HCT116 (cell line): Measurements from ENCODE around the gene PHTF1. TPM values are rescaled to one million over a fixed set of nuclear protein-coding genes. Genes with fewer than 3 reads are reported as not detected.

Experiments used
- ATAC-seq: fragments of 200-7000 bp; cut with Tn5 transposase; 2 replicates; pipeline ENCODE4 v1.9.1; 2020; ENCODE audit warnings: mild to moderate bottlenecking, moderate library complexity
- BruUV-seq: library from RNA; stranded (reverse); fragments of 400-500 nt; replicated peaks from 2 replicates; lab custom pipeline; 2021; lab: Mats Ljungman, UMichigan
- CTCF ChIA-PET: fragments of 300-600 bp; sonication (Branson Sonifier 250); formaldehyde crosslinking; loops from one replicate; lab custom pipeline; 2021; ENCODE audit warnings: antibody characterized with exemption; lab: Charles Lee
- POLR2A ChIA-PET: fragments of 300-600, 350-600 bp; sonication (Branson Sonifier 250); formaldehyde crosslinking; loops from one replicate; lab custom pipeline; 2021; ENCODE audit warnings: antibody characterized with exemption; lab: Charles Lee
- RAD21 ChIA-PET, 2 experiments: fragments of 300-600 bp; sonication (Branson Sonifier 250); formaldehyde crosslinking; loops; one replicate each; lab custom pipeline; 2023; ENCODE audit warnings: low total read pairs in 2 of 2; ENCODE audit not compliant: uncharacterized antibody in 2 of 2, unreplicated experiment in 2 of 2, low non-redundant PET in 1 of 2; lab: Charles Lee
- DNase-seq: peaks from one replicate; pipeline ENCODE4 v3.0.0-alpha.2; 2010; ENCODE audit warnings: low read depth, low spot score
- H2AFZ ChIP-seq: fragments of 200-600 bp; shearing (Covaris generic), sonication (generic); 2 replicates; pipeline ENCODE4 v1.6.1; 2017; ENCODE audit warnings: low read depth, mixed run types, mixed read lengths, antibody characterized with exemption, low read length; ENCODE audit not compliant: poor library complexity, severe bottlenecking
- H3K27ac ChIP-seq: 2 replicates; pipeline ENCODE4 v1.5.1; 2012; ENCODE audit warnings: low read depth, low read length
- H3K27me3 ChIP-seq: fragments of 200-600 bp; sonication (generic); 2 replicates; pipeline ENCODE4 v1.6.1; 2016; ENCODE audit warnings: mixed run types, low read length, mixed read lengths; ENCODE audit not compliant: insufficient read depth
- H3K36me3 ChIP-seq, 2 experiments: fragments of 200-500 bp in 1 of 2; fragments of 200-600 bp in 1 of 2; sonication (Bioruptor generic) in 1 of 2; sonication (generic) in 1 of 2; 2 replicates each; pipeline versions ENCODE4 v1.5.1 to v1.6.1; 2014 to 2016; ENCODE audit warnings: low read length in 2 of 2, inconsistent platforms in 1 of 2, mixed read lengths in 1 of 2, mixed run types in 1 of 2; ENCODE audit not compliant: insufficient read depth in 2 of 2, control insufficient read depth in 1 of 2
- H3K4me1 ChIP-seq, 2 experiments: fragments of 200-600 bp in 1 of 2; sonication (generic) in 1 of 2; 2 replicates each; pipeline versions ENCODE4 v1.5.1 to v1.6.1; 2012 to 2017; ENCODE audit warnings: low read length in 2 of 2, inconsistent platforms in 1 of 2, mild to moderate bottlenecking in 1 of 2, mixed read lengths in 1 of 2, mixed run types in 1 of 2, moderate library complexity in 1 of 2; ENCODE audit not compliant: insufficient read depth in 2 of 2, control insufficient read depth in 1 of 2
- H3K4me2 ChIP-seq: fragments of 200-600 bp; sonication (generic); 2 replicates; pipeline ENCODE4 v1.6.1; 2017; ENCODE audit warnings: mixed run types, low read length, mixed read lengths
- H3K4me3 ChIP-seq, 2 experiments: fragments of 200-600 bp in 1 of 2; sonication (generic) in 1 of 2; replicated peaks in 1 of 2; 2 replicates each; pipeline ENCODE4 v1.5.1; 2011 to 2016; ENCODE audit warnings: low read length in 2 of 2, control low read depth in 1 of 2, low read depth in 1 of 2, mild to moderate bottlenecking in 1 of 2, mixed read lengths in 1 of 2, mixed run types in 1 of 2
- H3K79me2 ChIP-seq: fragments of 200-600 bp; sonication (generic); 2 replicates; pipeline ENCODE4 v1.6.1; 2017; ENCODE audit warnings: mild to moderate bottlenecking, mixed run types, low read length, moderate library complexity, mixed read lengths; ENCODE audit not compliant: insufficient read depth
- H3K9ac ChIP-seq: fragments of 200-600 bp; sonication (generic); 2 replicates; pipeline ENCODE4 v1.6.1; 2016; ENCODE audit warnings: low read length, mixed read lengths
- H3K9me2 ChIP-seq: fragments of 200-600 bp; sonication (generic), shearing (Covaris generic); 2 replicates; pipeline ENCODE4 v1.6.1; 2017; ENCODE audit warnings: mixed run types, mild to moderate bottlenecking, moderate library complexity; ENCODE audit not compliant: insufficient read depth
- H3K9me3 ChIP-seq, 2 experiments: fragments of 200-500 bp in 1 of 2; fragments of 200-600 bp in 1 of 2; sonication (Bioruptor generic) in 1 of 2; sonication (generic) in 1 of 2; 2 replicates each; pipeline ENCODE4 v1.6.1; 2014 to 2017; ENCODE audit warnings: low read length in 2 of 2, mixed read lengths in 2 of 2, inconsistent platforms in 1 of 2, low read depth in 1 of 2, mild to moderate bottlenecking in 1 of 2, mixed run types in 1 of 2, moderate library complexity in 1 of 2; ENCODE audit not compliant: control insufficient read depth in 1 of 2, insufficient read depth in 1 of 2
- H4K20me1 ChIP-seq: fragments of 200-600 bp; sonication (generic), shearing (Covaris generic); 2 replicates; pipeline ENCODE4 v1.6.1; 2017; ENCODE audit warnings: mixed run types, mild to moderate bottlenecking, moderate library complexity; ENCODE audit not compliant: insufficient read depth
- CBX3 ChIP-seq: IDR thresholded peaks from 2 replicates; pipeline ENCODE4 v1.6.1; 2012; ENCODE audit warnings: low read depth
- CEBPB ChIP-seq: IDR thresholded peaks from 2 replicates; pipeline ENCODE4 v1.6.1; 2012; ENCODE audit warnings: low read depth
- EGR1 ChIP-seq: IDR thresholded peaks from 2 replicates; pipeline ENCODE4 v1.6.1; 2012; ENCODE audit warnings: low read depth
- ELF1 ChIP-seq: IDR thresholded peaks from 2 replicates; pipeline ENCODE4 v1.6.1; 2012; ENCODE audit warnings: low read depth, borderline replicate concordance
- EZH2 ChIP-seq: fragments of 200-600 bp; sonication (generic); IDR thresholded peaks from 2 replicates; pipeline ENCODE4 v1.6.1; 2017; ENCODE audit warnings: antibody characterized with exemption, mixed run types
- JUND ChIP-seq: IDR thresholded peaks from 2 replicates; pipeline ENCODE4 v1.6.1; 2012
- SIN3A ChIP-seq: IDR thresholded peaks from 2 replicates; pipeline ENCODE4 v1.6.1; 2012; ENCODE audit warnings: low read depth
- TCF7L2 ChIP-seq: IDR thresholded peaks from 2 replicates; pipeline ENCODE4 v1.7.0; 2011; ENCODE audit warnings: borderline replicate concordance, inconsistent platforms; ENCODE audit not compliant: insufficient read depth, insufficient read length; ENCODE audit errors: extremely low read depth
- ZNF274 ChIP-seq: fragments of 200-500 bp; sonication (Bioruptor generic); IDR thresholded peaks from 2 replicates; pipeline ENCODE4 v1.6.1; 2014; ENCODE audit warnings: mild to moderate bottlenecking, low read depth, low read length, inconsistent platforms
- intact Hi-C: fragments of 100-400 bp; cut with micrococcal nuclease; formaldehyde crosslinking; loops from 2 replicates; pipeline ENCODE4 v1.10.0; 2022
- total RNA-seq: library from RNA; stranded (reverse); gene quantifications from one replicate; pipeline ENCODE4 v1.2.1, GENCODE V29; 2021; ENCODE audit not compliant: unreplicated experiment
- TF ChIP-seq, protein P1 (sequence below): IDR thresholded peaks from 2 replicates; pipeline ENCODE4 v1.6.1; 2012; ENCODE audit warnings: low read depth
- TF ChIP-seq, protein P2 (sequence below), 3 experiments: fragments of 200-600 bp in 1 of 3; sonication (generic) in 1 of 3; IDR thresholded peaks in 2 of 3; conservative IDR thresholded peaks in 1 of 3; 2 replicates each; pipeline ENCODE4 v1.5.1; 2012 to 2017; ENCODE audit warnings: low read depth in 2 of 3, low read length in 2 of 3, antibody characterized with exemption in 1 of 3, borderline replicate concordance in 1 of 3, control low read depth in 1 of 3, mild to moderate bottlenecking in 1 of 3, mixed read lengths in 1 of 3, mixed run types in 1 of 3, moderate library complexity in 1 of 3; ENCODE audit not compliant: insufficient read depth in 1 of 3
- TF ChIP-seq, protein P3 (sequence below): IDR thresholded peaks from 2 replicates; pipeline ENCODE4 v1.6.1; 2012

Gene PHTF1
- total RNA-seq, 1 experiment from 2014 or later: 11.4 TPM

DNA sequence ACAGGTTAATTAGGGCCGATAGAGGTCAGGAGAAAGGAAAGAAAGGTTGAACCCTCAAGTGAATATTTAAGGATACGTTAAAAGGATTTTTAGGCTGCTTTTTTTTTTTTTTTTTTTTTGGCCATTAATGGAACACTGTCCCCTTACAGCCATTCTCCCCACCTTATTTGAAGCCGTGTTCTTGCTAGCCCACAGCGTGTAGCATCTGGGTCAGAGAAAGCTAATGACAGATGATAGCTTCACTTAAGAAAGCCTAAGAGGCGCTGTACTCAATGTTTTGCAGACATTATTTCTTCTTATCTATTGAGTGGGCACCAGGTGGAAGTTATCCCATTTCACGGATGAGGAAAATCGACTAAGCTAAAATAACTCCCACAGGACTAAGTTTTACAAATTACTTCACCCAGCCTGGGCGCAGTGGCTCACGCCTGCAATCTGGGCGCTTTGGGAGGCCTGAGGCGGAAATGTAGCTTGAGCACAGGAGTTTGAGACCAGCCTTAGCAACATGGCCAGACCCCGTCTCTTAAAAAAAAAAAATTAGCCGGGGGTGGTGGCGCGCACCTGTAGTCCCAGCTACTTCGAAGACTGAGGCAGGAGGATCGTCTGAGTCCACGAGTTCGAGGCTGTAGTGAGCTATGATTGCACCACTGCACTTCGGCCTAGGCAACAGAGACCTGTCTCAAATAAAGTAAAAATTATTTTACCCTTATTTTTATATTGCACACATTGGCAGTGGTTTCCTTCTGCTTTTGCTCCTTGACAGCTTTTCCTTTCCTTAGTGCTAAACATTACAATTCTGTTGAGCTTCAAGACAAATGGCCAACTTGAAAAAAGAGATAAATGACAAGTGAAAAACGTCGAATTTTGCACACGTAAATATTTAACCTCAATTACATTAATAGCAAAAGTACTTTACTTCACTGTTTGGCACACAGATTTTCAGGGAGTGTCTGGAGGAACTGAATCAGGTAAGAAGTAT is 1.1 kb upstream of the PHTF1 start:
- Histone ChIP-seq H3K36me3 (peaks cover 0 to 9% of the 10 kb centered on the region in 2 experiments; a peak in 1 of 4 replicates), H4K20me1 (no peaks in the 10 kb centered on the region), H3K4me1 (peaks cover 0 to 15% of the 10 kb centered on the region in 2 experiments; a peak in 2 of 4 replicates), H3K79me2 (peaks cover 5% of the 10 kb centered on the region; the same call in 1 of the 2 replicates), H3K4me3 (peak overlapping the region in 1 of 2 experiments; percentile 77; a peak in 1 of 4 replicates), H3K9me3 (no peaks in the 10 kb centered on the region), H3K9ac (peak overlapping the region; percentile 72), H3K27me3 (no peaks in the 10 kb centered on the region), H3K27ac (peak overlapping the region; percentile 82; the same call in 1 of the 2 replicates), H2AFZ (peak overlapping the region; percentile 55), H3K9me2 (no peaks in the 10 kb centered on the region), H3K4me2 (peak overlapping the region; percentile 83)
- POLR2A ChIA-PET: interaction anchor here (0.7 kb wide), 1 partner anchor 605 kb away, joined by 3 read pairs; no protein-coding TSS in a partner anchor
- intact Hi-C loops: no loop called here
- no TSS peak for BruUV-seq
- TF ChIP-seq, protein P1, sequence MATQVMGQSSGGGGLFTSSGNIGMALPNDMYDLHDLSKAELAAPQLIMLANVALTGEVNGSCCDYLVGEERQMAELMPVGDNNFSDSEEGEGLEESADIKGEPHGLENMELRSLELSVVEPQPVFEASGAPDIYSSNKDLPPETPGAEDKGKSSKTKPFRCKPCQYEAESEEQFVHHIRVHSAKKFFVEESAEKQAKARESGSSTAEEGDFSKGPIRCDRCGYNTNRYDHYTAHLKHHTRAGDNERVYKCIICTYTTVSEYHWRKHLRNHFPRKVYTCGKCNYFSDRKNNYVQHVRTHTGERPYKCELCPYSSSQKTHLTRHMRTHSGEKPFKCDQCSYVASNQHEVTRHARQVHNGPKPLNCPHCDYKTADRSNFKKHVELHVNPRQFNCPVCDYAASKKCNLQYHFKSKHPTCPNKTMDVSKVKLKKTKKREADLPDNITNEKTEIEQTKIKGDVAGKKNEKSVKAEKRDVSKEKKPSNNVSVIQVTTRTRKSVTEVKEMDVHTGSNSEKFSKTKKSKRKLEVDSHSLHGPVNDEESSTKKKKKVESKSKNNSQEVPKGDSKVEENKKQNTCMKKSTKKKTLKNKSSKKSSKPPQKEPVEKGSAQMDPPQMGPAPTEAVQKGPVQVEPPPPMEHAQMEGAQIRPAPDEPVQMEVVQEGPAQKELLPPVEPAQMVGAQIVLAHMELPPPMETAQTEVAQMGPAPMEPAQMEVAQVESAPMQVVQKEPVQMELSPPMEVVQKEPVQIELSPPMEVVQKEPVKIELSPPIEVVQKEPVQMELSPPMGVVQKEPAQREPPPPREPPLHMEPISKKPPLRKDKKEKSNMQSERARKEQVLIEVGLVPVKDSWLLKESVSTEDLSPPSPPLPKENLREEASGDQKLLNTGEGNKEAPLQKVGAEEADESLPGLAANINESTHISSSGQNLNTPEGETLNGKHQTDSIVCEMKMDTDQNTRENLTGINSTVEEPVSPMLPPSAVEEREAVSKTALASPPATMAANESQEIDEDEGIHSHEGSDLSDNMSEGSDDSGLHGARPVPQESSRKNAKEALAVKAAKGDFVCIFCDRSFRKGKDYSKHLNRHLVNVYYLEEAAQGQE: no peak
- no peak for TF ChIP-seq CEBPB
- TF ChIP-seq ZNF274: no peak
- TF ChIP-seq, protein P2, sequence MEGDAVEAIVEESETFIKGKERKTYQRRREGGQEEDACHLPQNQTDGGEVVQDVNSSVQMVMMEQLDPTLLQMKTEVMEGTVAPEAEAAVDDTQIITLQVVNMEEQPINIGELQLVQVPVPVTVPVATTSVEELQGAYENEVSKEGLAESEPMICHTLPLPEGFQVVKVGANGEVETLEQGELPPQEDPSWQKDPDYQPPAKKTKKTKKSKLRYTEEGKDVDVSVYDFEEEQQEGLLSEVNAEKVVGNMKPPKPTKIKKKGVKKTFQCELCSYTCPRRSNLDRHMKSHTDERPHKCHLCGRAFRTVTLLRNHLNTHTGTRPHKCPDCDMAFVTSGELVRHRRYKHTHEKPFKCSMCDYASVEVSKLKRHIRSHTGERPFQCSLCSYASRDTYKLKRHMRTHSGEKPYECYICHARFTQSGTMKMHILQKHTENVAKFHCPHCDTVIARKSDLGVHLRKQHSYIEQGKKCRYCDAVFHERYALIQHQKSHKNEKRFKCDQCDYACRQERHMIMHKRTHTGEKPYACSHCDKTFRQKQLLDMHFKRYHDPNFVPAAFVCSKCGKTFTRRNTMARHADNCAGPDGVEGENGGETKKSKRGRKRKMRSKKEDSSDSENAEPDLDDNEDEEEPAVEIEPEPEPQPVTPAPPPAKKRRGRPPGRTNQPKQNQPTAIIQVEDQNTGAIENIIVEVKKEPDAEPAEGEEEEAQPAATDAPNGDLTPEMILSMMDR (IDR thresholded peaks at IDR 0.05 in 2 of 3, conservative IDR thresholded peaks at IDR 0.05 in 1 of 3; ENCODE audit: borderline replicate concordance in 1 of 3, insufficient read depth in 1 of 3, low read depth in 2 of 3, low read length in 2 of 3): no peak
- no peak for TF ChIP-seq SIN3A
- TF ChIP-seq ELF1: no peak
- TF ChIP-seq EGR1: no peak
- no peak for TF ChIP-seq EZH2
- no peak for TF ChIP-seq CBX3
- TF ChIP-seq, protein P3, sequence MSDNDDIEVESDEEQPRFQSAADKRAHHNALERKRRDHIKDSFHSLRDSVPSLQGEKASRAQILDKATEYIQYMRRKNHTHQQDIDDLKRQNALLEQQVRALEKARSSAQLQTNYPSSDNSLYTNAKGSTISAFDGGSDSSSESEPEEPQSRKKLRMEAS: no peak
- no peak for TF ChIP-seq TCF7L2
- no peak for TF ChIP-seq JUND
- RAD21 ChIA-PET: no interaction called here
- DNase-seq (no peak), ATAC-seq (no peak)
- CTCF ChIA-PET: interaction anchor here (0.7 kb wide), 1 partner anchor 12 kb away, joined by 3 read pairs; no protein-coding TSS in a partner anchor
